Measurements from ENCODE around the gene RPS6KL1.

The RPS6KL1 gene

DNA sequence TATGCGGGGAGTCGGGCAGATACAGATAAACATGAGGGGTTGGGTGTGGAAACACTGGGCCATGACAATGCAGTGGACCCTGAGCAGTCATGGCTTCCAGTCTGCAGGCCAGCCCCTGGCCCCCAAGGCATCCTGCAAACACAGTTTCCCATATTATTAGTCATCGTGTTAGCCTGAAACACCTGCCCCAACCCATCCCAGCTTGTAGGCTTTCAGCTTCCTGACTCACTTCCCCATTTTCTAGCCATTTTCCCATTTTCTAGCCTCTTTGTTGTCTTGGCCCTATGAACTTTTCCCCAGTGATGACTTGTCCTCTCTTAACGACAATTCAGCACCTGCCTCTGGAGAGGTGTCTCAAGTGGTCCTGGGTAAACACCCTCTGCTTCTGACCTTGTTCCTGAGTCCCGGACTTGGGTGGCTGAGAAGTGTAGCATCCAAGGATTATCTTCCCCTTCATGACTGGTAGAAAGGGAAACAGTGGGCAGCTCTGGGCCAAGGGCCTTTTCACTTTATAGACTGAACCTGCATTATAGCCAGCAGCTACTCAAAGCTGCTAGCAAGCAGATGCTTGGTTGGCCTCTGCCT lies 36.6 kb upstream of the RPS6KL1 start:
- no peak for ATAC-seq
- TF ChIP-seq ZC3H10 (CRISPR knock-in tag; IDR thresholded peaks at IDR 0.05): no peak
- no peak for TF ChIP-seq RARB (CRISPR knock-in tag; IDR thresholded peaks at IDR 0.05)
- TF ChIP-seq ARNTL (CRISPR knock-in tag; IDR thresholded peaks at IDR 0.05; ENCODE audit: borderline replicate concordance, low read depth): no peak
- TF ChIP-seq ZFP30 (CRISPR knock-in tag; IDR thresholded peaks at IDR 0.05): no peak
- no peak for TF ChIP-seq ESRRG (CRISPR knock-in tag; IDR thresholded peaks at IDR 0.05)
- TF ChIP-seq, protein P1, sequence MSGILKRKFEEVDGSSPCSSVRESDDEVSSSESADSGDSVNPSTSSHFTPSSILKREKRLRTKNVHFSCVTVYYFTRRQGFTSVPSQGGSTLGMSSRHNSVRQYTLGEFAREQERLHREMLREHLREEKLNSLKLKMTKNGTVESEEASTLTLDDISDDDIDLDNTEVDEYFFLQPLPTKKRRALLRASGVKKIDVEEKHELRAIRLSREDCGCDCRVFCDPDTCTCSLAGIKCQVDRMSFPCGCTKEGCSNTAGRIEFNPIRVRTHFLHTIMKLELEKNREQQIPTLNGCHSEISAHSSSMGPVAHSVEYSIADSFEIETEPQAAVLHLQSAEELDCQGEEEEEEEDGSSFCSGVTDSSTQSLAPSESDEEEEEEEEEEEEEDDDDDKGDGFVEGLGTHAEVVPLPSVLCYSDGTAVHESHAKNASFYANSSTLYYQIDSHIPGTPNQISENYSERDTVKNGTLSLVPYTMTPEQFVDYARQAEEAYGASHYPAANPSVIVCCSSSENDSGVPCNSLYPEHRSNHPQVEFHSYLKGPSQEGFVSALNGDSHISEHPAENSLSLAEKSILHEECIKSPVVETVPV (CRISPR knock-in tag; IDR thresholded peaks at IDR 0.05): no peak
- TF ChIP-seq, protein P2, sequence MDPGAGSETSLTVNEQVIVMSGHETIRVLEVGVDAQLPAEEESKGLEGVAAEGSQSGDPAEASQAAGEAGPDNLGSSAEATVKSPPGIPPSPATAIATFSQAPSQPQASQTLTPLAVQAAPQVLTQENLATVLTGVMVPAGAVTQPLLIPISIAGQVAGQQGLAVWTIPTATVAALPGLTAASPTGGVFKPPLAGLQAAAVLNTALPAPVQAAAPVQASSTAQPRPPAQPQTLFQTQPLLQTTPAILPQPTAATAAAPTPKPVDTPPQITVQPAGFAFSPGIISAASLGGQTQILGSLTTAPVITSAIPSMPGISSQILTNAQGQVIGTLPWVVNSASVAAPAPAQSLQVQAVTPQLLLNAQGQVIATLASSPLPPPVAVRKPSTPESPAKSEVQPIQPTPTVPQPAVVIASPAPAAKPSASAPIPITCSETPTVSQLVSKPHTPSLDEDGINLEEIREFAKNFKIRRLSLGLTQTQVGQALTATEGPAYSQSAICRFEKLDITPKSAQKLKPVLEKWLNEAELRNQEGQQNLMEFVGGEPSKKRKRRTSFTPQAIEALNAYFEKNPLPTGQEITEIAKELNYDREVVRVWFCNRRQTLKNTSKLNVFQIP (CRISPR knock-in tag; IDR thresholded peaks at IDR 0.05; ENCODE audit: borderline replicate concordance, low read depth): no peak
- no peak for TF ChIP-seq ZNF8 (CRISPR knock-in tag; IDR thresholded peaks at IDR 0.05)
- TF ChIP-seq, protein P3, sequence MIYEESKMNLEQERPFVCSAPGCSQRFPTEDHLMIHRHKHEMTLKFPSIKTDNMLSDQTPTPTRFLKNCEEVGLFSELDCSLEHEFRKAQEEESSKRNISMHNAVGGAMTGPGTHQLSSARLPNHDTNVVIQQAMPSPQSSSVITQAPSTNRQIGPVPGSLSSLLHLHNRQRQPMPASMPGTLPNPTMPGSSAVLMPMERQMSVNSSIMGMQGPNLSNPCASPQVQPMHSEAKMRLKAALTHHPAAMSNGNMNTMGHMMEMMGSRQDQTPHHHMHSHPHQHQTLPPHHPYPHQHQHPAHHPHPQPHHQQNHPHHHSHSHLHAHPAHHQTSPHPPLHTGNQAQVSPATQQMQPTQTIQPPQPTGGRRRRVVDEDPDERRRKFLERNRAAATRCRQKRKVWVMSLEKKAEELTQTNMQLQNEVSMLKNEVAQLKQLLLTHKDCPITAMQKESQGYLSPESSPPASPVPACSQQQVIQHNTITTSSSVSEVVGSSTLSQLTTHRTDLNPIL (CRISPR knock-in tag; IDR thresholded peaks at IDR 0.05; ENCODE audit: low read depth): no peak
- TF ChIP-seq, protein P4, sequence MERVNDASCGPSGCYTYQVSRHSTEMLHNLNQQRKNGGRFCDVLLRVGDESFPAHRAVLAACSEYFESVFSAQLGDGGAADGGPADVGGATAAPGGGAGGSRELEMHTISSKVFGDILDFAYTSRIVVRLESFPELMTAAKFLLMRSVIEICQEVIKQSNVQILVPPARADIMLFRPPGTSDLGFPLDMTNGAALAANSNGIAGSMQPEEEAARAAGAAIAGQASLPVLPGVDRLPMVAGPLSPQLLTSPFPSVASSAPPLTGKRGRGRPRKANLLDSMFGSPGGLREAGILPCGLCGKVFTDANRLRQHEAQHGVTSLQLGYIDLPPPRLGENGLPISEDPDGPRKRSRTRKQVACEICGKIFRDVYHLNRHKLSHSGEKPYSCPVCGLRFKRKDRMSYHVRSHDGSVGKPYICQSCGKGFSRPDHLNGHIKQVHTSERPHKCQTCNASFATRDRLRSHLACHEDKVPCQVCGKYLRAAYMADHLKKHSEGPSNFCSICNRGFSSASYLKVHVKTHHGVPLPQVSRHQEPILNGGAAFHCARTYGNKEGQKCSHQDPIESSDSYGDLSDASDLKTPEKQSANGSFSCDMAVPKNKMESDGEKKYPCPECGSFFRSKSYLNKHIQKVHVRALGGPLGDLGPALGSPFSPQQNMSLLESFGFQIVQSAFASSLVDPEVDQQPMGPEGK (CRISPR knock-in tag; IDR thresholded peaks at IDR 0.05; ENCODE audit: borderline replicate concordance): no peak
- TF ChIP-seq GLIS3 (CRISPR knock-in tag; IDR thresholded peaks at IDR 0.05): no peak
- TF ChIP-seq, protein P5, sequence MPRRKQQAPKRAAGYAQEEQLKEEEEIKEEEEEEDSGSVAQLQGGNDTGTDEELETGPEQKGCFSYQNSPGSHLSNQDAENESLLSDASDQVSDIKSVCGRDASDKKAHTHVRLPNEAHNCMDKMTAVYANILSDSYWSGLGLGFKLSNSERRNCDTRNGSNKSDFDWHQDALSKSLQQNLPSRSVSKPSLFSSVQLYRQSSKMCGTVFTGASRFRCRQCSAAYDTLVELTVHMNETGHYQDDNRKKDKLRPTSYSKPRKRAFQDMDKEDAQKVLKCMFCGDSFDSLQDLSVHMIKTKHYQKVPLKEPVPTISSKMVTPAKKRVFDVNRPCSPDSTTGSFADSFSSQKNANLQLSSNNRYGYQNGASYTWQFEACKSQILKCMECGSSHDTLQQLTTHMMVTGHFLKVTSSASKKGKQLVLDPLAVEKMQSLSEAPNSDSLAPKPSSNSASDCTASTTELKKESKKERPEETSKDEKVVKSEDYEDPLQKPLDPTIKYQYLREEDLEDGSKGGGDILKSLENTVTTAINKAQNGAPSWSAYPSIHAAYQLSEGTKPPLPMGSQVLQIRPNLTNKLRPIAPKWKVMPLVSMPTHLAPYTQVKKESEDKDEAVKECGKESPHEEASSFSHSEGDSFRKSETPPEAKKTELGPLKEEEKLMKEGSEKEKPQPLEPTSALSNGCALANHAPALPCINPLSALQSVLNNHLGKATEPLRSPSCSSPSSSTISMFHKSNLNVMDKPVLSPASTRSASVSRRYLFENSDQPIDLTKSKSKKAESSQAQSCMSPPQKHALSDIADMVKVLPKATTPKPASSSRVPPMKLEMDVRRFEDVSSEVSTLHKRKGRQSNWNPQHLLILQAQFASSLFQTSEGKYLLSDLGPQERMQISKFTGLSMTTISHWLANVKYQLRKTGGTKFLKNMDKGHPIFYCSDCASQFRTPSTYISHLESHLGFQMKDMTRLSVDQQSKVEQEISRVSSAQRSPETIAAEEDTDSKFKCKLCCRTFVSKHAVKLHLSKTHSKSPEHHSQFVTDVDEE (CRISPR knock-in tag; IDR thresholded peaks at IDR 0.05): no peak
- TF ChIP-seq BACH2 (CRISPR knock-in tag; IDR thresholded peaks at IDR 0.05; ENCODE audit: borderline replicate concordance): no peak
- TF ChIP-seq ZNF70 (CRISPR knock-in tag; IDR thresholded peaks at IDR 0.05): no peak
- no peak for TF ChIP-seq TCF4 (CRISPR knock-in tag; IDR thresholded peaks at IDR 0.05; ENCODE audit: borderline replicate concordance)
- no peak for TF ChIP-seq ISL1 (CRISPR knock-in tag; IDR thresholded peaks at IDR 0.05)
- no peak for TF ChIP-seq OSR1 (CRISPR knock-in tag; IDR thresholded peaks at IDR 0.05)

DNA sequence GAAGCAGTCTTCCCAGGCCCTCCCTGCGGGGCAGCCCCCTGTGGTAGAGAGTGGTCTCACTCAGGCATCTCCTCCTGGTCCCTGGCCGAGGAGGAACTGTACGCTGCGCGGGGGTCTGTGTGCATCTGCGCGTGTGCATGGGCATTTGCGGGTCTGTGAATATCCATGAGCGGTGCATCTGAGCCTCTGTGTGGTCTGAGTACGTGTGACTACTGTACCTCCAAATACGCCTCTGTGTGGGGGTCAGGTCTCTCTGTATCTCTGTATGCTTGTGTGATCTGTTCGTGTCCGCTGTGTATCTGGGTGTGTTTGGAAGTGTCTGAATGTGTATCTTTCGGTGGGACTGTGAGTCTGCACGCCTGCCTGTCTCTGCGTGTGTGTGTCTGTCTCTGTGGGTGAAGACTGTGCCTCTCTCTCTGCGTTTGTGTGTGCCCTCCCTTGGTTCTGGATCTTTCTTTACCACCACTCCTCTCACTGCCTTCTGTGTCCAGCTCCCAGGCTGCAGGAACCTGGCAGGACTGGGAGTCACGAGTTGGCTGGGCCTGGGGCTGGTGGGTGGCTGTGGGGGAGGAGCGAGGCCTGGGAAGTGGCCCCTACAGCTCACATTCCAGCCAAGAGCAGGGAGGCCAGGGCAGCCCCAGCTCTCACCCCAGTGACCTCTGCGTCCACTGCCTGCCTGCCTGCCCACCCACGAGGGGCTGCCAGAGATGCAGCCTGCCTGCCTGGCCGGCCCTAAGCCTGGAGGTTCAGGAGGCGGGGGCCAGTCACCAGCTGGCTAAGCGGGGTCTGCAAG lies 33.4 kb upstream of the RPS6KL1 start:
- no peak for ATAC-seq
- TF ChIP-seq, protein P5 (CRISPR knock-in tag; IDR thresholded peaks at IDR 0.05): no peak
- TF ChIP-seq ISL1 (CRISPR knock-in tag; IDR thresholded peaks at IDR 0.05): no peak
- no peak for TF ChIP-seq GLIS3 (CRISPR knock-in tag; IDR thresholded peaks at IDR 0.05)
- TF ChIP-seq ESRRG (CRISPR knock-in tag; IDR thresholded peaks at IDR 0.05): no peak

Measured in SK-N-SH treated with all-trans-retinoic acid at 6 μM for 48 hours (cell line).